ENCODE data around the gene RABGAP1L.
"Not testable (repeated sequence)": the region's sequence is repeated elsewhere in the genome, so short reads cannot be mapped to it uniquely, and the experiment has no call there.

The RABGAP1L gene

DNA sequence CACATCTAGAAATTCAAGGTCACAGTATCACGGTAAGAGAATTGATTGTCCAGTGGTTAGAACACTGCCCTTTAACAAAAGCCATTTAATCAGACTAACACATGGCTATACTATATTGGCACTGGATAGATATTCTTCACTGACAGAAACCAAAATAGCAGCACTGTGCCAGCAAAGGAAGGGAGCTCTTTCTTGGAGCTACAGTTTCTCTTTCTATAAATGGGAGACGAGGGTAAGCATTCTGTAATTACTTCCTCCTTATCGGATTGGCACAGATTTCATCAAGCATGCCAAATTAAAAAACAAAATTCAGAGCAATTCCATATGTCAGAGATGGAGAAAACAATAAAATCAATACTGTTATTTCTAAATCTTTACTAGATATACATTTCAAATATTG is 724.7 kb downstream of the RABGAP1L start:
- no peak for DNase-seq (ENCODE audit: low spot score)

GRCh38 chr1:174884566-174884965 is 725.2 kb downstream of the RABGAP1L start:
- DNase-seq (ENCODE audit: low spot score) = no peak

DNA sequence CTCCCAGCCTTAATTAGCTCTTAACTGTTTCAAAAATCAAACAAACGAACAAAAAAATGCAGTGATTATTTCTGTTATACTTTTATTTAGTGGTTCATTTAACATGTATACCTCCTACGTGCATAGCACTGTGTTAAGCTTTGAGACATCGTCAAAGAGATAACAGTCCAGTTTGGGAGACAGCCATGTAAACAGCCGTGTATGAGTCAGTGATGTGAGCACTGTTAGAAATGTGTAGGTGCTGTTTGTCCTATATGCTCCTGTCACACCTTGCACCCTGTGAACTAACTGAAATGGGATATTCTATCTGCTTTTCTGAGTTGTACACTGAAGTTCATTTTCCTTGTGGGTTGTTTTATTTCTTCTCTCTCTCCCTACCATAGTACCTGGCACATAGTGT is 730.7 kb downstream of the RABGAP1L start:
- DNase-seq (ENCODE audit: low spot score) = no peak

- DNase-seq (ENCODE audit: low spot score) = no peak
Observed at GRCh38 chr1:174892016-174892415, 732.7 kb downstream of the RABGAP1L start.

DNA sequence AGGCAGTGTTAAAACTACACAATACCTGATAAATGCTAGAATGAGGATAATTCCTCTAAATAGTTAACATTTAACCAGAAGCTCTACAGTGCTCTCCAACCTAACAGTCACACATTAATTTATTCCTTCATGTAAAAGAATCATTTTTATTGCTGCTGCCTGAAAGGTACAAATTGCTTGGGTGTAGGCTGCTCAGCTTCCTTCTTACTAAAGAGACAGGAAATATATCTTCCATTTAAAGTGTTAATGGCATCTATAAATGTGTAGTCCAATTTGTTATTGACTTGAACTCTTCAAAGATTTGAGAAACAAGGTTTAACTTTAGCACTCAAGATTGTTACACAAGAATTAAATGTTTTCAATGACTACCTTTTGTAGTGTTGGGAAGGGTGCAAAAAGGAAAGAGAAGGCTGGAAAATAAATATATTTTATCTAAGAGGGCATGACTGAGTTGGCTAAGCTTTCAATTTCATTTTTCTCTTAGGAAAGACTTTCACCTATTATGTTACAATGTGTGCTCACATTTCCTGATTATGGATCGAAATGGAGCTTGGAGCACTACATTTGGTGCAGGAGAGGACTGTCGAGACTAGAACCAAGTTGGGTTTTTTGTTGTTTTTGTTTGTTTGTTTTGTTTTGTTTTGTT is 734.9 kb downstream of the RABGAP1L start:
- DNase-seq (ENCODE audit: low spot score) = no peak

DNA sequence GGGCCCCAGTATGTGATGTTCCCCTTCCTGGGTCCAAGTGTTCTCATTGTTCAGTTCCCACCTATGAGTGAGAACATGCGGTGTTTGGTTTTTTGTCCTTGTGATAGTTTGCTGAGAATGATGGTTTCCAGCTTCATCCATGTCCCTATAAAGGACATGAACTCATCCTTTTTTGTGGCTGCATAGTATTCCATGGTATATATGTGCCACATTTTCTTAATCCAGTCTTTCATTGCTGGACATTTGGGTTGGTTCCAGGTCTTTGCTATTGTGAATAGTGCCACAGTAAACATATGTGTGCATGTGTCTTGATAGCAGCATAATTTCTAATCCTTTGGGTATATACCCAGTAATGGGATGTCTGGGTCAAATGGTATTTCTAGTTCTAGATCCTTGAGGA is 736.3 kb downstream of the RABGAP1L start:
- DNase-seq (ENCODE audit: low spot score) = not testable (repeated sequence)

- no peak for DNase-seq (ENCODE audit: low spot score)
Observed at GRCh38 chr1:174898102-174898797, 738.9 kb downstream of the RABGAP1L start.

GRCh38 chr1:174900317-174900716 is 741.0 kb downstream of the RABGAP1L start:
- DNase-seq (ENCODE audit: low spot score) = no peak

- no peak for DNase-seq (ENCODE audit: low spot score)
Observed at GRCh38 chr1:174902531-174903099, 743.3 kb downstream of the RABGAP1L start.

GRCh38 chr1:174911606-174912005 is 752.3 kb downstream of the RABGAP1L start:
- DNase-seq (ENCODE audit: low spot score) = no peak

- no peak for DNase-seq (ENCODE audit: low spot score)
Observed at GRCh38 chr1:174912264-174912663, 752.9 kb downstream of the RABGAP1L start.

GRCh38 chr1:174913225-174913903 is 754.0 kb downstream of the RABGAP1L start:
- no peak for DNase-seq (ENCODE audit: low spot score)

DNA sequence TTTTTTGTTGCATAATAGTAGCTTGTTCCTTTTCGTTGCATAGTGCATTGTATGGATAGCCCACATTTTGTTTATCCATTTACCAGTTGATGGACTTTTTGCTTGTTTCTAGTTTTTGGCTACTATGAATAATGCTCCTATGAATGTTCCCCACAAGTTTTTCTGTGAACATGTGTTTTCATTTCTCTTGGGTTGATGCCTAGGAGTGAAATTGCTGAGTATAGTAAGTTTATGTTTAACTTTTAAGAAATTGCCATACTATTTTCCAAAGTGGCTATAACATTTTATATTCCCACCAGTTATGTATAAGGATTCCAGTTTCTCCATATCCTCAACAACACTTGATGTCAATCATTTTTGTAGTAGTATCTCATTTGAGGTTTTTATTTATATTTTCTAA is 755.7 kb downstream of the RABGAP1L start:
- DNase-seq (ENCODE audit: low spot score) = no peak

DNA sequence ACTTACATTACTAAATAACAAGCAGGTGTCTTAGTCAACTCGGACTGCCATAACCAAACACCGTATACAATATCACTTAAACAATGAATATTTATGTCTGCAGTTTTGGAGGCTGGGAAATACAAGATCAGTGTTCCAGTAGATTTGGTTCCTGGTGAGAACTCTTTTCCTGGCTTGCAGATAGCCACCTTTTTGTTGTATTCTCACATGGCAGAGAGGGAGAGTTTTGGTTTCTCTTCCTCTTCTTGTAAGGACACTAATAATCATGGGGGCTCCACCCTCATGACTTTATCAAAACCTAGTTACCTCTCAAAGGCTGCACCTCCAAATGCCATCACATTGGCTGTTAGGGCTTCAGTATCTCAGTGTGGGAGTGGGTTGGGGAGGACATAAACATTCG is 757.5 kb downstream of the RABGAP1L start:
- no peak for DNase-seq (ENCODE audit: low spot score)

- DNase-seq (ENCODE audit: low spot score) = no peak
Observed at GRCh38 chr1:174920093-174920492, 760.8 kb downstream of the RABGAP1L start.

GRCh38 chr1:174922121-174922520 is 762.8 kb downstream of the RABGAP1L start:
- DNase-seq (ENCODE audit: low spot score) = no peak

GRCh38 chr1:174923820-174924219 is 764.5 kb downstream of the RABGAP1L start:
- no peak for DNase-seq (ENCODE audit: low spot score)

DNA sequence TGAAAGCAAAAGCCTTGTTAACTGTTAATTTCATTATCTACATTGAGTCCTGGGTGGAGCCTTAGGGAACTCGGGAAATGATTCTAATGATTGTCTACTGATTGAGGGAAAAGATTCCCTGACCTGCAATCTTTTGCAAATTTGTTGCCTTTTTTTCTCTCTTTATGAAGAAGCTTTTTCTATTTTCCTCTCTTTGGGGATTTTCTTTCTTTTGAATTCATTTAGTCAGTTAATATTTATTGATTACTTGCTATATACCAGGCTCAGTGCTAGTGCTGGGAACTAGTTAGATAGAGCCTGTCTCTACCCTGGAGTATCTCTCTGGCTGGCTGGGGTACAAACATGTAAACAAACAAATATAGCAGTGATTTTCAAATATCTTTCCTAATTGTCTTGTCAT is 769.2 kb downstream of the RABGAP1L start:
- DNase-seq (ENCODE audit: low spot score) = no peak

DNA sequence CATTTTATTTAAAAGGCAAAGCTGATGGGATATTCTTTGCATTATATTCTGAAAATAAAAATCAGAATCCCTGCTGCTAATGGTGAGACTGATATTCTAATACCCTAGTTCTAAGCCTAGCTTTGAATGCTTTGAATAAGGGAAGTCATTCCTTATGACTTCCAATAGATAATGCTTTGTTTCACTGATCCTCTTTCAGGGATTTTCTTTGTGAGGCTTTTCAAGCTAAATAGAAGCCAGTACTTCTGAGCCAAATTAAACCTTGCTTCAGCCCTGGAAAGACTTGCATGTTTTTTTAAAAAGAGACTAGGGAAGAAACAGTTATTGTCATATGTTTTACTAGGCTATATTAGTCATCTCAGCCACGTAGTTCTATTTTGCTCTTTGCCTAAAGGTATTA is 771.9 kb downstream of the RABGAP1L start:
- DNase-seq (ENCODE audit: low spot score) = no peak

GRCh38 chr1:174932587-174932986 is 773.3 kb downstream of the RABGAP1L start:
- DNase-seq (ENCODE audit: low spot score) = no peak

GRCh38 chr1:174935961-174936727 is 776.8 kb downstream of the RABGAP1L start:
- DNase-seq (ENCODE audit: low spot score) = no peak
